H9 (cell line): ENCODE data around the gene HMG20B. TPM values are rescaled to one million over a fixed set of nuclear protein-coding genes. Genes with fewer than 3 reads are reported as not detected.

ENCODE experiments used
- DNase-seq: peaks from one replicate; pipeline ENCODE4 v3.0.0-alpha.2; 2017
- H2AFZ ChIP-seq: one replicate; pipeline ENCODE4 v1.6.1; 2013; ENCODE audit warnings: mild to moderate bottlenecking, low read length, control low read depth, moderate library complexity
- H2AK5ac ChIP-seq: 2 replicates; pipeline ENCODE4 v1.6.1; 2013; ENCODE audit warnings: low read length, control low read depth, mixed read lengths; ENCODE audit not compliant: insufficient read length
- H2BK120ac ChIP-seq: one replicate; pipeline ENCODE4 v1.6.1; 2013; ENCODE audit warnings: low read depth, mild to moderate bottlenecking, low read length, control low read depth, inconsistent platforms; ENCODE audit not compliant: poor library complexity, severe bottlenecking
- H2BK12ac ChIP-seq: 2 replicates; pipeline ENCODE4 v1.6.1; 2013; ENCODE audit warnings: low read length, control low read depth, mixed read lengths, low read depth; ENCODE audit not compliant: insufficient read length
- H2BK15ac ChIP-seq: 2 replicates; pipeline ENCODE4 v1.6.1; 2013; ENCODE audit warnings: low read depth, low read length, control low read depth
- H2BK20ac ChIP-seq: one replicate; pipeline ENCODE4 v1.6.1; 2013; ENCODE audit warnings: low read depth, mild to moderate bottlenecking, low read length, control low read depth, inconsistent platforms; ENCODE audit not compliant: poor library complexity, severe bottlenecking
- H2BK5ac ChIP-seq: 2 replicates; pipeline ENCODE4 v1.6.1; 2013; ENCODE audit warnings: low read length, control low read depth, mixed read lengths; ENCODE audit not compliant: insufficient read length
- H3K14ac ChIP-seq: 2 replicates; pipeline ENCODE4 v1.6.1; 2013; ENCODE audit warnings: low read length, control low read depth; ENCODE audit not compliant: insufficient read depth
- H3K18ac ChIP-seq: 2 replicates; pipeline ENCODE4 v1.6.1; 2013; ENCODE audit warnings: low read depth, mild to moderate bottlenecking, mixed read lengths, low read length, control low read depth; ENCODE audit not compliant: insufficient read length
- H3K23ac ChIP-seq: 2 replicates; pipeline ENCODE4 v1.6.1; 2013; ENCODE audit warnings: low read length, control low read depth, mixed read lengths, low read depth; ENCODE audit not compliant: insufficient read length
- H3K23me2 ChIP-seq: 2 replicates; pipeline ENCODE4 v1.6.1; 2013; ENCODE audit warnings: low read depth, mild to moderate bottlenecking, mixed read lengths, low read length, control low read depth; ENCODE audit not compliant: insufficient read length, poor library complexity, severe bottlenecking
- H3K27ac ChIP-seq: 2 replicates; pipeline ENCODE4 v1.5.1; 2013; ENCODE audit warnings: low read length, control low read depth, mixed read lengths, low read depth; ENCODE audit not compliant: insufficient read length
- H3K27me3 ChIP-seq: 2 replicates; pipeline ENCODE4 v1.6.1; 2013; ENCODE audit warnings: low read length, control low read depth, inconsistent platforms; ENCODE audit not compliant: insufficient read depth
- H3K4ac ChIP-seq: 2 replicates; pipeline ENCODE4 v1.6.1; 2013; ENCODE audit warnings: low read depth, mild to moderate bottlenecking, control low read depth, inconsistent platforms, low read length, moderate library complexity
- H3K4me1 ChIP-seq: 2 replicates; pipeline ENCODE4 v1.6.1; 2013; ENCODE audit warnings: low read length, control low read depth, inconsistent platforms; ENCODE audit not compliant: insufficient read depth
- H3K4me2 ChIP-seq: 2 replicates; pipeline ENCODE4 v1.6.1; 2013; ENCODE audit warnings: low read length, control low read depth, mixed read lengths; ENCODE audit not compliant: insufficient read length, insufficient read depth
- H3K56ac ChIP-seq: 2 replicates; pipeline ENCODE4 v1.6.1; 2013; ENCODE audit warnings: low read depth, mild to moderate bottlenecking, mixed read lengths, low read length, control low read depth; ENCODE audit not compliant: insufficient read length
- H3K79me1 ChIP-seq: 2 replicates; pipeline ENCODE4 v1.6.1; 2013; ENCODE audit warnings: low read depth, mild to moderate bottlenecking, moderate library complexity, low read length, control low read depth, inconsistent platforms; ENCODE audit not compliant: insufficient read depth, poor library complexity, severe bottlenecking
- H3K79me2 ChIP-seq: 2 replicates; pipeline ENCODE4 v1.6.1; 2013; ENCODE audit warnings: low read length, control low read depth, inconsistent platforms; ENCODE audit not compliant: insufficient read depth
- H3K9ac ChIP-seq: 2 replicates; pipeline ENCODE4 v1.6.1; 2013; ENCODE audit warnings: low read length, control low read depth, mixed read lengths; ENCODE audit not compliant: insufficient read length; ENCODE audit errors: extremely low read depth
- H3K9me3 ChIP-seq: one replicate; pipeline ENCODE4 v1.6.1; 2013; ENCODE audit warnings: low read depth, low read length, inconsistent platforms; ENCODE audit not compliant: control insufficient read depth
- H3T11ph ChIP-seq: one replicate; pipeline ENCODE4 v1.6.1; 2013; ENCODE audit warnings: mild to moderate bottlenecking, low read length, control low read depth, inconsistent platforms
- H4K20me1 ChIP-seq: one replicate; pipeline ENCODE4 v1.6.1; 2013; ENCODE audit not compliant: control insufficient read depth, insufficient read length, insufficient read depth
- H4K5ac ChIP-seq: 2 replicates; pipeline ENCODE4 v1.6.1; 2013; ENCODE audit warnings: low read depth, mild to moderate bottlenecking, mixed read lengths, low read length, control low read depth; ENCODE audit not compliant: insufficient read length
- H4K8ac ChIP-seq: replicated peaks from 2 replicates; pipeline ENCODE4 v1.6.1; 2013; ENCODE audit warnings: low read length, control low read depth, mixed read lengths, low read depth; ENCODE audit not compliant: insufficient read length
- H4K91ac ChIP-seq: 2 replicates; pipeline ENCODE4 v1.6.1; 2013; ENCODE audit warnings: low read depth, mild to moderate bottlenecking, moderate library complexity, mixed read lengths, low read length, control low read depth; ENCODE audit not compliant: insufficient read length
- H3K27ac Mint-ChIP-seq, 3 experiments: 2 replicates in 2 of 3; 3 replicates in 1 of 3; pipeline ENCODE4 v1.8.0; 2020 to 2021; ENCODE audit warnings: mixed read lengths in 3 of 3, mild to moderate bottlenecking in 1 of 3, moderate library complexity in 1 of 3
- H3K27me3 Mint-ChIP-seq: 2 replicates; pipeline ENCODE4 v1.8.0; 2021; ENCODE audit warnings: low read depth, mild to moderate bottlenecking, moderate library complexity, mixed read lengths
- H3K36me3 Mint-ChIP-seq, 3 experiments: 2 replicates in 2 of 3; 3 replicates in 1 of 3; pipeline ENCODE4 v1.8.0; 2020 to 2021; ENCODE audit warnings: low read depth in 3 of 3, mixed read lengths in 3 of 3; ENCODE audit not compliant: insufficient read depth in 1 of 3
- H3K4me1 Mint-ChIP-seq, 2 experiments: 2 replicates each; pipeline ENCODE4 v1.8.0; 2020; ENCODE audit warnings: mixed read lengths in 2 of 2
- H3K4me3 Mint-ChIP-seq, 2 experiments: 2 replicates in 1 of 2; 3 replicates in 1 of 2; pipeline ENCODE4 v1.8.0; 2020 to 2021; ENCODE audit warnings: mild to moderate bottlenecking in 2 of 2, mixed read lengths in 2 of 2, moderate library complexity in 1 of 2
- H3K9me3 Mint-ChIP-seq, 2 experiments: 2 replicates in 1 of 2; 3 replicates in 1 of 2; pipeline ENCODE4 v1.8.0; 2020; ENCODE audit warnings: mild to moderate bottlenecking in 2 of 2, mixed read lengths in 2 of 2, moderate library complexity in 1 of 2
- CTCF ChIP-seq: fragments of 200-600 bp; sonication (generic); conservative IDR thresholded peaks from 3 replicates; pipeline ENCODE4 v1.8.0; 2021; ENCODE audit warnings: antibody characterized with exemption, mild to moderate bottlenecking
- WGBS: extraction: QIAGEN DNeasy Blood & Tissue Kit; methylation state at CpG from one replicate; pipeline ENCODE4 v1.1.7; 2013; ENCODE audit warnings: missing lambda C conversion rate, low lambda C conversion rate, mixed read lengths; ENCODE audit not compliant: insufficient read length; ENCODE audit errors: extremely low coverage; 5-methylcytosine and 5-hydroxymethylcytosine counted together
- total RNA-seq: library from RNA; stranded (reverse); gene quantifications from 2 replicates; pipeline ENCODE4 v1.2.1, GENCODE V29; 2021

Gene HMG20B
- total RNA-seq, 1 experiment from 2014 or later: 58.1 TPM

GRCh38 chr19:3550947-3551791, 21.6 kb upstream of the HMG20B start:
- Histone ChIP-seq H4K8ac (no peak overlapping the region), H3K56ac (no peak overlapping the region), H4K91ac (no peak overlapping the region), H2BK120ac (no peak overlapping the region), H3K4me2 (no peak overlapping the region), H3K23me2 (no peaks in the 10 kb centered on the region), H3K27ac (no peak overlapping the region), H2BK15ac (no peak overlapping the region), H2BK20ac (no peak overlapping the region), H3K14ac (no peak overlapping the region), H2AFZ (no peak overlapping the region), H3K27me3 (no peaks in the 10 kb centered on the region; the same call in 1 of the 2 replicates), H4K20me1 (no peaks in the 10 kb centered on the region), H3K18ac (no peak overlapping the region), H2AK5ac (no peak overlapping the region), H3K4ac (no peak overlapping the region), H3K79me2 (no peaks in the 10 kb centered on the region), H2BK12ac (no peak overlapping the region), H3K9ac (no peak overlapping the region), H3K23ac (no peak overlapping the region), H3T11ph (no peak overlapping the region), H4K5ac (no peak overlapping the region), H3K4me1 (no peaks in the 10 kb centered on the region), H3K79me1 (no peaks in the 10 kb centered on the region), H3K9me3 (no peaks in the 10 kb centered on the region), H2BK5ac (no peak overlapping the region)
- DNase-seq: no peak
- WGBS: no CpG with 5 or more reads among the region's 34 CpGs
- no peak for TF ChIP-seq CTCF
- peaks cover 4 to 6% (median 5%) of the 10 kb centered on the region in 3 experiments; a peak in 4 of 7 replicates for H3K36me3 Mint-ChIP-seq
- H3K4me3 Mint-ChIP-seq: no peak overlapping the region
- peaks cover under 1 to 3% of the 10 kb centered on the region in 2 experiments for H3K4me1 Mint-ChIP-seq
- H3K27me3 Mint-ChIP-seq: peaks cover 6% of the 10 kb centered on the region
- no peaks in the 10 kb centered on the region for H3K9me3 Mint-ChIP-seq
- H3K27ac Mint-ChIP-seq: no peak overlapping the region; a peak in 1 of 7 replicates
